ENCODE measurements around the gene C1orf94. TPM values are rescaled to one million over a fixed set of nuclear protein-coding genes. Genes with fewer than 3 reads are reported as not detected.

Gene C1orf94
- total and polyA plus RNA-seq, 2 experiments from 2014 or later, result 4.3 to 5.3 TPM

- no peak overlapping the region for H3K4me3 ChIP-seq
- H3K4me1 Mint-ChIP-seq, result peaks cover 9% of the 10 kb centered on the region; the same call in 2 of the 3 replicates
- no peak overlapping the region for H3K27ac ChIP-seq (ENCODE audit: low read depth)
- H3K9me3 Mint-ChIP-seq, result no peaks in the 10 kb centered on the region
- peaks cover 7% of the 10 kb centered on the region; the same call in 1 of the 2 replicates for H3K9me2 ChIP-seq (ENCODE audit: insufficient read depth)
- no peaks in the 10 kb centered on the region for H3K36me3 Mint-ChIP-seq (ENCODE audit: low read depth)
- no peak overlapping the region for H3K27ac Mint-ChIP-seq
- H3K4me3 Mint-ChIP-seq, result no peak overlapping the region
- H2AFZ ChIP-seq, result no peak overlapping the region
- H3K4me1 ChIP-seq (ENCODE audit: insufficient read depth), result peaks cover 4% of the 10 kb centered on the region; the same call in 1 of the 2 replicates
- DNase-seq (ENCODE audit: low spot score) (no peak), ATAC-seq (no peak)
- H3K79me2 ChIP-seq (replicated peaks; ENCODE audit: insufficient read depth), result no peaks in the 10 kb centered on the region
- no peaks in the 10 kb centered on the region for H3F3A ChIP-seq (replicated peaks; ENCODE audit: low read depth)
- no peaks in the 10 kb centered on the region for H3K27me3 ChIP-seq (ENCODE audit: insufficient read depth)
- H3K27me3 Mint-ChIP-seq (ENCODE audit: insufficient read depth, low read depth, poor library complexity), result peaks cover 5% of the 10 kb centered on the region
- TF ChIP-seq ZNF462 (CRISPR knock-in tag; IDR thresholded peaks at IDR 0.05), result no peak
- no peak for TF ChIP-seq JUNB (IDR thresholded peaks at IDR 0.05; ENCODE audit: unreplicated experiment)
- no peak for TF ChIP-seq CREB1 (CRISPR knock-in tag; IDR thresholded peaks at IDR 0.05; ENCODE audit: low read depth)
- TF ChIP-seq CTCF (conservative IDR thresholded peaks at IDR 0.05; ENCODE audit: low read depth in 2 of 2), result no peak
- TF ChIP-seq ETS1 (IDR thresholded peaks at IDR 0.05), result no peak
- no peak for TF ChIP-seq EZH2phosphoT487 (IDR thresholded peaks at IDR 0.05; ENCODE audit: unreplicated experiment)
- TF ChIP-seq STAT1 (IDR thresholded peaks at IDR 0.05; ENCODE audit: unreplicated experiment), result no peak
- TF ChIP-seq POLR2AphosphoS5 (IDR thresholded peaks at IDR 0.05; ENCODE audit: low read depth), result no peak
- TF ChIP-seq NANOG (IDR thresholded peaks at IDR 0.05; ENCODE audit: borderline replicate concordance), result no peak
- TF ChIP-seq ZNF331 (CRISPR knock-in tag; IDR thresholded peaks at IDR 0.05; ENCODE audit: low read depth), result no peak
- no peak for TF ChIP-seq REST (IDR thresholded peaks at IDR 0.05; ENCODE audit: unreplicated experiment)
- TF ChIP-seq ZNF114 (CRISPR knock-in tag; IDR thresholded peaks at IDR 0.05), result no peak
- TF ChIP-seq EZH2 (IDR thresholded peaks at IDR 0.05; ENCODE audit: low read depth, unreplicated experiment), result no peak
- H4K20me1 ChIP-seq (replicated peaks; ENCODE audit: insufficient read depth), result no peaks in the 10 kb centered on the region
- H3K4me2 ChIP-seq, result no peak overlapping the region
- no peaks in the 10 kb centered on the region for H3K36me3 ChIP-seq (ENCODE audit: insufficient read depth)
Observed at GRCh38 chr1:34262023-34262853, 85.5 kb downstream of the C1orf94 start.

All from GM23338 (cell line).